Activated naive CD4-positive, alpha-beta T cell treated with anti-CD3 and anti-CD28 coated beads for 36 hours (primary cell): Measurements from ENCODE around the gene ISG15. TPM values are rescaled to one million over a fixed set of nuclear protein-coding genes. Genes with fewer than 3 reads are reported as not detected.
"Not testable (repeated sequence)": the region's sequence is repeated elsewhere in the genome, so short reads cannot be mapped to it uniquely, and the experiment has no call there.

ENCODE experiments used
- CTCF ChIA-PET: fragments of 350-600 bp; sonication (Branson Sonifier 250); formaldehyde crosslinking; loops from one replicate; lab custom pipeline; 2021; ENCODE audit warnings: antibody characterized with exemption; lab: Charles Lee
- DNase-seq: peaks from one replicate; pipeline ENCODE4 v3.0.0-alpha.2; 2020
- H3K27ac Mint-ChIP-seq: one replicate; pipeline ENCODE4 v1.8.0; 2021; ENCODE audit warnings: mild to moderate bottlenecking, mixed read lengths
- H3K27me3 Mint-ChIP-seq: one replicate; pipeline ENCODE4 v1.8.0; 2021; ENCODE audit warnings: low read depth, mixed read lengths
- H3K36me3 Mint-ChIP-seq: one replicate; pipeline ENCODE4 v1.8.0; 2021; ENCODE audit warnings: low read depth, mixed read lengths
- H3K4me1 Mint-ChIP-seq: one replicate; pipeline ENCODE4 v1.8.0; 2021; ENCODE audit warnings: low read depth, mixed read lengths
- H3K4me3 Mint-ChIP-seq: one replicate; pipeline ENCODE4 v1.8.0; 2021; ENCODE audit warnings: mild to moderate bottlenecking, moderate library complexity, mixed read lengths
- H3K9me3 Mint-ChIP-seq: one replicate; pipeline ENCODE4 v1.8.0; 2021; ENCODE audit warnings: mixed read lengths
- intact Hi-C: fragments of 100-400 bp; cut with micrococcal nuclease; formaldehyde crosslinking; loops from one replicate; pipeline ENCODE4 v1.15.1; 2023
- total RNA-seq, 2 experiments: library from RNA; stranded (reverse); gene quantifications; one replicate each; pipeline ENCODE4 v1.2.3, GENCODE V29; 2021

ISG15 gene
- total RNA-seq, 2 experiments from 2014 or later = 143 to 147 TPM

GRCh38 chr1:1048765-1049164 is 35.5 kb downstream of the ISG15 start:
- H3K27ac Mint-ChIP-seq = no peak overlapping the region

DNA sequence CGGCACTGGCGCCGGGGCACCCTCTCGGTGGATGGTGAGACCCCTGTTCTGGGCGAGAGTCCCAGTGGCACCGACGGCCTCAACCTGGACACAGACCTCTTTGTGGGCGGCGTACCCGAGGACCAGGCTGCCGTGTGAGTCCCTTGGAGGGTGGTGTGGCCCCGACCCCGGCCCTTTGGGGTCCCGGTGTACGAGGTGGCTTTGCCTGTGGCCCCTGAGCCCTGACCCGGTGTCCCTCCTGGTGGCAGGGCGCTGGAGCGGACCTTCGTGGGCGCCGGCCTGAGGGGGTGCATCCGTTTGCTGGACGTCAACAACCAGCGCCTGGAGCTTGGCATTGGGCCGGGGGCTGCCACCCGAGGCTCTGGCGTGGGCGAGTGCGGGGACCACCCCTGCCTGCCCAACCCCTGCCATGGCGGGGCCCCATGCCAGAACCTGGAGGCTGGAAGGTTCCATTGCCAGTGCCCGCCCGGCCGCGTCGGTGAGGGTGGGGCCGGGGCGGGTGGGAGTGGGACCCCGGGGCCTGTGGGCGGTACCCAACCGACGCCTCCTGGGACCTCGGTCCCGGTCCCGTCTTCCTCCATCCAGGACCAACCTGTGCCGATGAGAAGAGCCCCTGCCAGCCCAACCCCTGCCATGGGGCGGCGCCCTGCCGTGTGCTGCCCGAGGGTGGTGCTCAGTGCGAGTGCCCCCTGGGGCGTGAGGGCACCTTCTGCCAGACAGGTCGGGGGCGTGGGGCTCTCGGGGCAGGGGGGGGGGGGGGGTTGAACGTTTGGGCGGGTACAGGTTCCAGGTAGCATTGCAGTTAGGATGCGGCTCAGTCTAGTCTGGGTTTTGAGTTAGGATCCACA is 36.2 kb downstream of the ISG15 start:
- peaks cover 3% of the 10 kb centered on the region for H3K9me3 Mint-ChIP-seq
- CTCF ChIA-PET = no interaction called here
- no peak for DNase-seq
- peaks cover 1% of the 10 kb centered on the region for H3K36me3 Mint-ChIP-seq
- intact Hi-C loops = no loop called here
- H3K4me1 Mint-ChIP-seq = no peaks in the 10 kb centered on the region
- no peak overlapping the region for H3K27ac Mint-ChIP-seq
- no peaks in the 10 kb centered on the region for H3K27me3 Mint-ChIP-seq
- H3K4me3 Mint-ChIP-seq = no peak overlapping the region

More at GRCh38 chr1:1048765-1049164, 35.5 kb downstream of the ISG15 start:
- H3K36me3 Mint-ChIP-seq = peaks cover 1% of the 10 kb centered on the region
- H3K27me3 Mint-ChIP-seq = no peaks in the 10 kb centered on the region
- no peak for DNase-seq
- no peak overlapping the region for H3K4me3 Mint-ChIP-seq
- peaks cover 3% of the 10 kb centered on the region for H3K9me3 Mint-ChIP-seq
- intact Hi-C loops = no loop called here
- CTCF ChIA-PET = interaction anchor here (0.6 kb wide), 1 partner anchor 15 kb away, joined by 7 read pairs; no protein-coding TSS in a partner anchor
- no peaks in the 10 kb centered on the region for H3K4me1 Mint-ChIP-seq

DNA sequence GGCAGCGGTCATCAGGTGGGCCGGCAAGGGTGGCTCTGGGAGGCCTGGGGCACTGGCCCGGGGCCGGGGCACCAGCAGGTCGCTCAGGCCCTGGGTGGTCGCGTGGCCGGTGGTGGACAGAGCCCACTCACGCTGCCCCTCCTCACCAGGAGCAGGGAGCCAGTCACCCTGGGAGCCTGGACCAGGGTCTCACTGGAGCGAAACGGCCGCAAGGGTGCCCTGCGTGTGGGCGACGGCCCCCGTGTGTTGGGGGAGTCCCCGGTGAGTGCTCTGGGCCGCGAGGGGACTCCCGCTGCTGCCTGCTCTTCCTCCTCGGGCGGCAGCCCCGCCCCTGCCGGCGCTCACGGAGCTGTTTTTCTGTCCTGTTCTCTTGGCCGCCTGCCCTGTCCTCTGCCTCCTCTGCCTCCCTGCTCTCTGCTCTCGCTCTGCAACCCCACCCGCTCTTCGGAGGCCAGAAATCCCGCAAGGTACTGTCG is 37.3 kb downstream of the ISG15 start:
- Mint-ChIP-seq H3K9me3 (peaks cover 3% of the 10 kb centered on the region), H3K27me3 (no peaks in the 10 kb centered on the region), H3K4me3 (no peak overlapping the region), H3K27ac (no peak overlapping the region), H3K4me1 (no peaks in the 10 kb centered on the region), H3K36me3 (peaks cover 1% of the 10 kb centered on the region)
- CTCF ChIA-PET = no interaction called here
- no peak for DNase-seq
- intact Hi-C loops = no loop called here

- H3K4me3 Mint-ChIP-seq = no peak overlapping the region
- H3K36me3 Mint-ChIP-seq = peaks cover 1% of the 10 kb centered on the region
- H3K9me3 Mint-ChIP-seq = peaks cover 3% of the 10 kb centered on the region
- intact Hi-C loops = no loop called here
- H3K27me3 Mint-ChIP-seq = no peaks in the 10 kb centered on the region
- no peak for DNase-seq
- no peak overlapping the region for H3K27ac Mint-ChIP-seq
- CTCF ChIA-PET = interaction anchor here (0.6 kb wide), 1 partner anchor 62 kb away, joined by 4 read pairs; no protein-coding TSS in a partner anchor
- no peaks in the 10 kb centered on the region for H3K4me1 Mint-ChIP-seq
These were observed 38.0 kb downstream of the ISG15 start for GRCh38 chr1:1051127-1051810.

DNA sequence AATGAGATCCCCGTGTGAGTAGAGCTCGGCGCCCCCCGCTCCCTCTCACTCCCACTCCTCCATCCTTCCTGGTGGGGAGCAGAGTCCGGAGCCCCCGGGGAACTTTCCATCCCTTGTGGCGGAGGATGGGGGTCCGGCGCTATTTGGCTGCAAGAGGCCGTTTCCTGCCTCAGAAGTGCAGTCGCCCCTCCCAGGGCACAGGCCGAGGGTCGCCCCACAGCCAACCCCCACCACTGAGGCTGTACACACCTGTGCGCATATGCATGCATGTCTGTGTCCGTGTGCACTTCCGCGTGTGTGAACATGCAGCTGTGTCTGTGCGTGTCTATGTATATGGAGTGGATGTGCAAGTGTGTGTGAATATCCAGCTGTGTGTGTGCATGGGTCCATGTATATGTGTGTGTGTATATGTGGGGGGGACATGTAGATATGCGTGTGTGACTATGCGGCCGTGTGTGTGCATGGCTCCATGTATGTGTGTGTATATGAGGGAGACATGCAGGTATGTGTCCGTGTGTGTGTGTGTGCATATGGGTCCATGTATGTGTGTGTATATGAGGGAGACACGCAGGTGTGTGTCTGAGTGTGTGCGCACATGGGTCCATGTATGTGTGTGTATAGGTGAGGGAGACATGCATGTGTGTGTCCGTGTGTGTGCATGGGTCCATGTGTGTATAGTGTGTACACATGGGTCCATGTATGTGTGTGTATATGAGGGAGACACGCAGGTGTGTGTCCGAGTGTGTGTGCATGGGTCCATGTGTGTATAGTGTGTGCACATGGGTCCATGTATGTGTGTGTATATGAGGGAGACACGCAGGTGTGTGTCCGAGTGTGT is 38.9 kb downstream of the ISG15 start:
- H3K36me3 Mint-ChIP-seq = no peaks in the 10 kb centered on the region
- DNase-seq = no peak
- H3K4me3 Mint-ChIP-seq = no peak overlapping the region
- peaks cover 3% of the 10 kb centered on the region for H3K9me3 Mint-ChIP-seq
- peaks cover 2% of the 10 kb centered on the region for H3K27me3 Mint-ChIP-seq
- intact Hi-C loops = no loop called here
- H3K27ac Mint-ChIP-seq = no peak overlapping the region
- CTCF ChIA-PET = no interaction called here
- no peaks in the 10 kb centered on the region for H3K4me1 Mint-ChIP-seq

DNA sequence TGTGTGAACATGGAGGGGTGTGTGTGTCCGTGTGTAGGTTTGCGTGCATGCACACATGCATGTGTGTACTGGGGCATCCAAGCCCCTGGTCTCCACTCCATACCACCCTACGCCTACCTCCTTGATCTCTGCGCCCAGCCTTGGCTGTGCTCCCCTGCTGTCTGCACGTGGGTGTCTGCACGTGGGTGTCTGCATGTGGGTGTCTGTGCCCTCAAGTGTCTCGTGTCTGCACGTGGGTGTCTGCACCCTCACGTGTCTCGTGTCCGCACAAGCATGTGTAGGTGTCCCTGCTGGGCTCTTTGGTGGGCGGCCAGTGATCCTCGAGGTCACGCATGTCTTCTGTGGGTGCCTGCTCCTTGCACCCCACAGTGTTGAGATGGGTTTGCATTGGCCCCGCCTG is 39.7 kb downstream of the ISG15 start:
- H3K36me3 Mint-ChIP-seq = no peaks in the 10 kb centered on the region
- no peaks in the 10 kb centered on the region for H3K4me1 Mint-ChIP-seq
- no peak overlapping the region for H3K4me3 Mint-ChIP-seq
- intact Hi-C loops = no loop called here
- CTCF ChIA-PET = no interaction called here
- H3K27ac Mint-ChIP-seq = no peak overlapping the region
- DNase-seq = no peak
- H3K9me3 Mint-ChIP-seq = peaks cover 3% of the 10 kb centered on the region
- H3K27me3 Mint-ChIP-seq = peaks cover 7% of the 10 kb centered on the region

DNA sequence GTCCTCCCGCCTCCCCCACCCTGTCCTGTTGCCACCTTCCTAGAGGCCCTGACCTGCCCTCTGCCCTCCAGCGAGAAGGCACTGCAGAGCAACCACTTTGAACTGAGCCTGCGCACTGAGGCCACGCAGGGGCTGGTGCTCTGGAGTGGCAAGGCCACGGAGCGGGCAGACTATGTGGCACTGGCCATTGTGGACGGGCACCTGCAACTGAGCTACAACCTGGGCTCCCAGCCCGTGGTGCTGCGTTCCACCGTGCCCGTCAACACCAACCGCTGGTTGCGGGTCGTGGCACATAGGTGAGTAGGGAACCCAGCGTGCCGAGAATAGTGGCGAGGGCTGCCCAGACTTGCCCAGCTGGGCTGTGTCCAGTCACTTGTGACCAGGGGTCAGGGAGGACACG is 40.4 kb downstream of the ISG15 start:
- CTCF ChIA-PET = no interaction called here
- intact Hi-C loops = no loop called here
- no peak overlapping the region for H3K4me3 Mint-ChIP-seq
- H3K9me3 Mint-ChIP-seq = peaks cover 3% of the 10 kb centered on the region
- DNase-seq = no peak
- no peaks in the 10 kb centered on the region for H3K36me3 Mint-ChIP-seq
- H3K27me3 Mint-ChIP-seq = peaks cover 11% of the 10 kb centered on the region
- H3K27ac Mint-ChIP-seq = no peak overlapping the region
- H3K4me1 Mint-ChIP-seq = peaks cover 4% of the 10 kb centered on the region

DNA sequence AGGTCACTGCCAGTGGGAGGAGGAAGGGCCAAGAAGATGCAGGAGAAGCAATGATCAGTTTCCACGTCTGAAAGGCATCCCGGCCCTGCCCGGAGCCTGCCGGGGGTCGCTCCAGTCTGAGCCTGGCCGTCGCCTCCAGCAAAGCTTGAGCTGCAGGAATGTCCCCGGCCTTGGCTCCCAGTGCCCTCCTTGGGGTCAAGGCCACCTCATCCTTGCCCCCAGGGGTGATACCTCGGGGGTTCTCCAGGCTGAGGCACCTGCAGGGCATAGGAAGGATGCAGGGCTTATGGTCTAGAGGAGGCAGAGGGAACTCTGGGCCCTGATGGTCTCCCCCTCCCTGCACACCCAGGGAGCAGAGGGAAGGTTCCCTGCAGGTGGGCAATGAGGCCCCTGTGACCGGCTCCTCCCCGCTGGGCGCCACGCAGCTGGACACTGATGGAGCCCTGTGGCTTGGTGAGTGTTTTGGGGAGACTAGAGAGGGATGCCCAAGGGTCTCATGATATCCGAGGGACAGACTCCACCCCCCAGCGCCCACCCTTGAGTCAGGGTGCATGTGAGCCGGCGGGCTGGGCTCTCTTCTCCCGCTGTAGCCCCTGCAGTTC is 40.9 kb downstream of the ISG15 start:
- intact Hi-C loops = no loop called here
- DNase-seq = no peak
- CTCF ChIA-PET = no interaction called here
- H3K36me3 Mint-ChIP-seq = no peaks in the 10 kb centered on the region
- peaks cover 15% of the 10 kb centered on the region for H3K27me3 Mint-ChIP-seq
- peaks cover 7% of the 10 kb centered on the region for H3K4me1 Mint-ChIP-seq
- no peak overlapping the region for H3K4me3 Mint-ChIP-seq
- no peak overlapping the region for H3K27ac Mint-ChIP-seq
- H3K9me3 Mint-ChIP-seq = peaks cover 3% of the 10 kb centered on the region

DNA sequence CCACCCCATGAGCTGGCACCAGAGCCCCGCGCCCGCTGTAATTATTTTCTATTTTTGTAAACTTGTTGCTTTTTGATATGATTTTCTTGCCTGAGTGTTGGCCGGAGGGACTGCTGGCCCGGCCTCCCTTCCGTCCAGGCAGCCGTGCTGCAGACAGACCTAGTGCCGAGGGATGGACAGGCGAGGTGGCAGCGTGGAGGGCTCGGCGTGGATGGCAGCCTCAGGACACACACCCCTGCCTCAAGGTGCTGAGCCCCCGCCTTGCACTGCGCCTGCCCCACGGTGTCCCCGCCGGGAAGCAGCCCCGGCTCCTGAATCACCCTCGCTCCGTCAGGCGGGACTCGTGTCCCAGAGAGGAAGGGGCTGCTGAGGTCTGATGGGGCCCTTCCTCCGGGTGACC is 41.7 kb downstream of the ISG15 start:
- DNase-seq = no peak
- intact Hi-C loops = no loop called here
- Mint-ChIP-seq H3K27me3 (peaks cover 16% of the 10 kb centered on the region), H3K36me3 (no peaks in the 10 kb centered on the region), H3K9me3 (peaks cover 3% of the 10 kb centered on the region), H3K4me1 (peaks cover 8% of the 10 kb centered on the region), H3K27ac (no peak overlapping the region), H3K4me3 (no peak overlapping the region)
- CTCF ChIA-PET = no interaction called here

DNA sequence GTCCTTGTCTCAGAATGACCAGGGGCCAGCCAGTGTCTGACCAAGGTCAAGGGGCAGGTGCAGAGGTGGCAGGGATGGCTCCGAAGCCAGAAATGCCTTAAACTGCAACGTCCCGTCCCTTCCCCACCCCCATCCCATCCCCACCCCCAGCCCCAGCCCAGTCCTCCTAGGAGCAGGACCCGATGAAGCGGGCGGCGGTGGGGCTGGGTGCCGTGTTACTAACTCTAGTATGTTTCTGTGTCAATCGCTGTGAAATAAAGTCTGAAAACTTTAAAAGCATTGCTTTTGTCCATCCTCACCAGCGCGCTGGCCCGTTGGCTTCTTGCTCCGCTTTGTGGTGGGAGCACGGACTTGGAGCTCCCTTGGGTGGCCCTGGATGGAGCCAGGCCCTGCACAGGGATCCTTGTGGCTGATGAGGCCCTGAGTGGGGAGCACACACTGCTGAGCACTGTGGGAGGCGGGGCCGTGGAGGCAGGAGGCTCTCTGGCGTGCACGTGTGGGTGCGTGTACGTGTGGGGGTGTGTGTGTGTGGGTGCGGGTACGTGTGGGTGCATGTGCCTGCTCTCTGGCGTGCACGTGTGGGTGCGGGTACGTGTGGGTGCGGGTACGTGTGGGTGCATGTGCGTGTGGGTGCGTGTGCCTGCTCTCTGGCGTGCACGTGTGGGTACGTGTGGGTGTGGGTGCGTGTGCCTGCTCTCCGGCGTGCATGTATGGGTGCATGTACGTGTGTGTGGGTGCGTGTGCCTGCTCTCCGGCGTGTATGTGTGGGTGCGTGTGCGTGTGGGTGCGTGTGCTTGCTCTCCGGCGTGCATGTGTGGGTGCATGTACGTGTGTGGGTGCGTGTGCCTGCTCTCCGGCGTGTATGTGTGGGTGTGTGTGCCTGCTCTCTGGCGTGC is 42.8 kb downstream of the ISG15 start:
- H3K27ac Mint-ChIP-seq = no peak overlapping the region
- intact Hi-C loops = no loop called here
- CTCF ChIA-PET = no interaction called here
- H3K9me3 Mint-ChIP-seq = peaks cover 3% of the 10 kb centered on the region
- H3K4me3 Mint-ChIP-seq = no peak overlapping the region
- H3K4me1 Mint-ChIP-seq = peaks cover 18% of the 10 kb centered on the region
- peaks cover 2% of the 10 kb centered on the region for H3K36me3 Mint-ChIP-seq
- no peak for DNase-seq
- peaks cover 25% of the 10 kb centered on the region for H3K27me3 Mint-ChIP-seq

GRCh38 chr1:1057769-1058087 is 44.4 kb downstream of the ISG15 start:
- H3K36me3 Mint-ChIP-seq, H3K9me3 Mint-ChIP-seq, intact Hi-C loops, H3K27ac Mint-ChIP-seq, H3K4me3 Mint-ChIP-seq, DNase-seq: not testable (repeated sequence)
- Mint-ChIP-seq H3K4me1 (peaks cover 26% of the 10 kb centered on the region), H3K27me3 (peaks cover 26% of the 10 kb centered on the region)
- CTCF ChIA-PET = interaction anchor here (0.7 to 2.9 kb wide), 2 partner anchors 24 to 73 kb away, joined by 4 to 10 read pairs; no protein-coding TSS in a partner anchor
